ENCODE data around the gene ARHGAP26.
"Not testable (repeated sequence)": the region's sequence is repeated elsewhere in the genome, so short reads cannot be mapped to it uniquely, and the experiment has no call there.

ARHGAP26 gene

DNA sequence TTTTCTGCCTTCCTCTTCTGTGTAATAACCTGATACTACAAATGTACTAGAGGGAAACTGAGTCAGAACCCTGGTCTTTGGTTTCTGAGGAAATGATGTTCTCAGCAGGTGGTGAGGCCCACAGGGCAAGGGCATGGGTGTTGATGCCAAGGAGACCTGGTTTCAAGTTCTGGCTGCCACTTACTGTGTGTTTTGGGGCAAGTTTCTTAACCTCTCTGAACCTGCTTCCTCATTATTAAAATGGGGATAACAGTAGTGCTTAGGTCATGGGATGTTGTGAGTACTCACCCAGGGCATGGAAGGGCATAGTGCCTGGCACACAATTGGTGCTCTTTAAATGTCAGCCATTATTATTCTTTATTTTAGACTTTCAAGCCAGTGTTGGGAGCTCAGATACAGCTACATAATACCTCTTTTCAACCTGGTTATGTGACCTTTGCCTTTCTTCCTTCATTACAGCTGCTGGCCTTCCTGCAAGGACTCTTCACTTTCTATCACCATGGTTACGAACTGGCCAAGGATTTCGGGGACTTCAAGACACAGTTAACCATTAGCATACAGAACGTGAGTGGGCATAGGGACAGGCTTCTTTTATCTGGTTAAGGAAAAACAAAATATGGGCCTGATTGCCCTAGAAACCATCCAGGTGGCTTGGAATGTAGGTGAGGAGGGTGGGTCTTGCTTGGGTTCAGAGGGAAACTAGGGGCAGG, 131.5 kb downstream of the ARHGAP26 start:
- no peak for DNase-seq (ENCODE audit: low read depth, low spot score)

DNA sequence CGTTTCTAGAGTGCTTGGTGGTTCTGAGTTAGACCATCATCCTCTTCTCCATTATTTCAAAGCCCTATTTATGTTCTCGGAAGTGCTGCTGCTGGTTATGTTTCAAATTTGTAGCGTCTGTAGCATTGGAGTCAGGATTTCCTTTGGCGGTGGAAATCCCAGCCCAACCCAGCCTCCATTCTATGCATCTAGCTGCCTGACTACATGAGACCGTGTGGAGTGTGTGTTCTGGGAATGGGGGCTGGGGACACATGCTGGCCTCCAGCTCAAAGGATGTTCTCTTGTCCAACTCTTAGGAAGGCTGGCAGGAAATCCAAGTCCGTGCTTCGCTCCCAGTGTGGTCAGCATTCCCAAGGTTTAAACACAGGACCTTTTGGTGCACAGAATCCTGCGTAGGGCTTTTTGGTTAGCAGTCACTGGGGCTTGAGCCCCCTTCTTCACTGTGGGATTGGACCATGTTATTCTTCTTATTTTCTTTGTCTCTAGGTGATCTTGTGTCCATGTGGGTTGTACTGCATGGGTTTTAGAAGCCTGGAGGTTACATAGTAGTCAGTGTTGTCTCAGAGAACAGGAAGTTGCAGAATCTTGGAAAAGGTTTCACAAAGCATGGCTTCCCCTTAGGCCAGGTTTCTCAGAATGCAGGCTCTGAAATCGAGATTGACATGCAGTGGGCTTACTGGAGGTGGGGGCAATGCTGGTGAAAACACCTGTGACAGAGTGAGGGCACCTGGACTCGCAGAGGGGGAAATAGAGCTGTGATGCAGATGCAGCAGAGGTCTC, 132.2 kb downstream of the ARHGAP26 start:
- no peak for DNase-seq (ENCODE audit: low read depth, low spot score)

DNA sequence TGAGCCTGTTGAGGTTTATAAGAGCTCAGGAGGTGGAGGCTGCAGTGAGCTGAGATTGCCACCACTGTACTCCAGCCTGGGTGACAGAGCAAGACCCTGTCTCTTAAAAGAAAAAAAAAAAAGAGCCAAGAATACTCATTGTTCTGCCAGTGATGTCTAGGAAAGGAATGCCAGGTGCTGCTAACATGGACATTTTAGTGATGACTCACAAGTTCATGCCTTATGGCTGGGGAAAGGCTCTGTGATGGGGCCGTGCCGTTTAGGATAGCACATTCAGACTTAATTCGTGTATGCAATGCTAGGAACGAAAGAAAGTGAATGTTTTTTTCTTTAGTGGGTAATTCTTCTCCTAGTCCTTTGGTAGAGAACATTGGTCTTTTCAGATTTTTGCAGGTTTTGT, 134.2 kb downstream of the ARHGAP26 start:
- no peak for DNase-seq (ENCODE audit: low read depth, low spot score)

DNA sequence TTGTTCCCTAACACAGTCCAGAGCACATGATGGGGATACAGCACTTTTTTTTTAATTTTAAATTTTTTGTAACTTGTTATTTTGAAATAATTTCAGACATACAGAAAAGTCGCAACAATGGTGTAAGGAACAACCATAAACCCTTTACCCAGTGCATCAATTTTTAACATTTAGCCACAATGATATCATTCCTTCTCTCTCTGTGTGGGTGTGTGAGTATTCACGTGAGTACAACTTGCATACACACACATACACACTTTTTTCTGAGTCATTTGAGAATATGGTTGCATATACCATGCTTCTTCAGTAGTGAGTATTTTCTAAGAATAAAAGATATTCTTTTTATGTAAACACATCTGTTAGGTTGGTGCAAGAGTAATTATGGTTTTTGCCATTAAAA, 135.2 kb downstream of the ARHGAP26 start:
- no peak for DNase-seq (ENCODE audit: low read depth, low spot score)

DNA sequence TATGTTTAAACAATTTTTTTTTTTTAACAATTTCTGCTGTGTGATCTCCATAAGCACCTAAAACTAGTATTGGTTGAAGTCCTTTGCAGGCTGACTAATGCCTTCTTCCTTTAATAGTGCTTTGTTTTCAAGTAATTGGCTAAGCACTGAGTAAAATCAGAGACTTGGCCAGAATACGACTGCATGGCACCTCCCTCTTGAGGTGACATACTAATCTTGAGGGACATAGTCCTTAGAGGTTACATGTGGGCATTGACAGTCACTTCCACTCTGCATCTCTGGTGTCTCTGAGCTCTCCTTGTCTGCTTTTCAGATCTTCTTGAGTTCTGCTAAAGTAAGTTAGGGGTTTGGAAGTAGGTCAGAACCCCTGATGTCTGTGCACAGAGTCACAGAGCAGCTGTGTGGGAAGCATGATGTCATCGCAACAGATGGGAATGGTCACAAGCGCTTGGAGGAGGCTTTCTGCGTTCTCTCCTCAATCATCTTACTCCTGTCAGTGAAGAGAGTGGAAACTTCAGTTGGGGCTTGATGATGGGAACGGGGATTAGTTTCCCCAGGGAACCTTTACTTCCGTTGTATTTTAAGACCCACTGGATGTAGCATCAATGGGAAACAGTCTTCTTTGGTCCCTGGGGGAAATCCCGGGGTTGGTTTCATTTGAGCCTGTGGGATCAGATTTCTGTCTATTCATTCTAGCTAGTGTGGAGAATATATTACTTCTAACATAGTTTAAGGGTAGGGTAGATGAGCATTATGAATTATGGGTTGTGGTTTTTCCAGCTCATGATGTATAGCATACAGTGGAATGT, 136.9 kb downstream of the ARHGAP26 start:
- no peak for DNase-seq (ENCODE audit: low read depth, low spot score)

DNA sequence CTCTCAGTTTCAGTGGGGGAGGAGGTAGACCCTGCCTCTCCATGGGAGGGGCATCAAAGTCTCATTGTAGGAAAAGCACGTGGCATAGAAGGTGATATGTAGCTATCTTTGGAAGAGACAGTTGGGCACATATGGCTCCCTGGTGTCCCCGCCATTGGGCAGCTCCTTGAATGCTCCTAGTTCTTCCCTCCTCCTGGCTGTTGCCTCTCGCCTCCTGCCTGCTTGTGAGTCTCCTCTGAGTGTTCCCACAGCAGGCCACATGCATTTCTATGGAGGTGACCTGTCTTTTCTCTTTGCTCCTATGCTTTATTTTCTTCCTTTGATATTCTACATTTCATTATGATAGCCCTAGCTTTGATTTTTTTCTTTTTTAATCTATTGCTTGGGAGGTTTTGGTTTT, 138.5 kb downstream of the ARHGAP26 start:
- DNase-seq (ENCODE audit: low read depth, low spot score): no peak

DNA sequence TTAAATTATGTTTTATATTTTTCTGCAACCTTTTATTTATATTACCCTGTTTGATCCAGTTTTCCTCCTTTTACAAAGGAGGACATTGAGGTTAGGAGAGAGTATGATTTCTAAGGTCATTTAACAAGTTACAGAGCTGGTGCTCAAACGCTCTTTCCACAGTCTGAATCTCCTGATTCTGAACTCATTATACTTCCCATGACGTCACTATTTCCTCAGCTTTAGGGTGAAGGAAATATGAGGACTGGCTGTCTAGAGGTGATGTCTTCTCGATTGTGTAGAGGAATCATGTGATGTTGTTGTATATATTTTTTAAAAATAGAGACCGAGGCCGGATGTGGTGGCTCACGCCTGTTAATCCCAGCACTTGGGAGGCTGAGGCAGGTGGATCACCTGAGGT, 140.0 kb downstream of the ARHGAP26 start:
- DNase-seq (ENCODE audit: low read depth, low spot score): no peak

DNA sequence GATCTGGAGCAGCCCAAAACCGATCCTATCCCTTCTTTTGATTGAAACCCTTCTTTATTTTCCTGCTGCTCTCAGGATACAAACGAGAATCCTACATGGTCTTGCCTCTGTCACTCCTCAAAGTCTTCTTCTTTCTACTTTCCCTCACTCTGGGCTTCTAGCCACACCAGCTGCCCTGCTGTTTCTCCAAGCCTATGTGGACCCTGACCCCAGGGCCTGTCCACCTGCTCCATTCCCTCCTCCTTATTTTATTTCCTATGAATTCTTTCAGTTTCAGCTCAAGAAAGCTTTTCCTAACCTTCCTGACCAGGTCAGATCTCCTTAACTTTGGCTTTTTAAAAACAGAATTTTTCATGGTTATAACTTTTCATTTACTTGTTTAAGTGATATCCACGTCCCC, 141.0 kb downstream of the ARHGAP26 start:
- DNase-seq (ENCODE audit: low read depth, low spot score): no peak

DNA sequence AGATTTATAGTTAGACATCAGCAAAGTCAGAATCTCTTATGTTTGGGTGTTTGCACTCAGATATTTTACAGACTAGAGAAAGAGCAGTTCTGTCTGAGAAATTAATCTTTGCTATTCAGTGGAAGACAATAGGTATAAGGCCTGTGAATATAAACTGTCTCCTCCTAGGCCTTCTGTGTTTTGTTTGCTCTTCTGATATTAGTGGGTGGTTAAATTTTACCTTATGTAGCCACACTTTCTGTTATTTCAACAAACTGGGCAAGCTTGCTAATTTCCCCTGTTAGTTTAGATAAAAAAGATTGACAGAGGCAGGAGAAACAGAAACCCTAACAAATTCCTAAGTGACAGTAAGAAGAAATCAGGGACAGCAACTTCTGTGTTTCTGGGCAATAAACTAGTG, 141.6 kb downstream of the ARHGAP26 start:
- no peak for DNase-seq (ENCODE audit: low read depth, low spot score)

DNA sequence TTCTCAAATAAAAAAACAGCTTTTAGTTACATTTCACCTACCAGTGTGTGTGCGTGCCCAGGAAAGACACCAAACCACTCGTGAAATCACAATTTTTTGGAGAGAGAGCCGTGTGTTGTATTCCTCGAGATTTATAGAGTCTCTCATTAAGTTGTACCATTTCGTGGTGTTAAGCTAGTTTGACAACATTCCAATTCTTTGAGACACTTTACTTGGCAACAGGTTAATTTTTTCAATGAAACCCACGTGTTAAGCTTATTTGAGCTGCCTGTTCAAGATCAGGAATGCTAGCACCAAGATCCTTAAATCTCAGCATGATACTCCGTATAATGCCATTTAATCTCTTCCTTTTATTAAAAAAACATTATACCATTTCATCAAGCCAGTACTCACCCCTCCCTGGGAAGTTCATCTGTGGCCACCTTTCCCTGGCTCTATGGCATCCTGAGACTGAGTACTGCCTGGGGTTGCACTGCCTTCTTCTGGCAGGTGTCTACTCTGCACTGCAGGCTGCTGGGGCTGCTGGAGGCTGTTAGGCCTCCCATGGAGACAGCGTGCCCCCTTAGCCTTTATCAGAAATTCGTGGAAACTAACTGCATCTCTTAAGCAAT, 143.7 kb downstream of the ARHGAP26 start:
- DNase-seq (ENCODE audit: low read depth, low spot score): no peak

DNA sequence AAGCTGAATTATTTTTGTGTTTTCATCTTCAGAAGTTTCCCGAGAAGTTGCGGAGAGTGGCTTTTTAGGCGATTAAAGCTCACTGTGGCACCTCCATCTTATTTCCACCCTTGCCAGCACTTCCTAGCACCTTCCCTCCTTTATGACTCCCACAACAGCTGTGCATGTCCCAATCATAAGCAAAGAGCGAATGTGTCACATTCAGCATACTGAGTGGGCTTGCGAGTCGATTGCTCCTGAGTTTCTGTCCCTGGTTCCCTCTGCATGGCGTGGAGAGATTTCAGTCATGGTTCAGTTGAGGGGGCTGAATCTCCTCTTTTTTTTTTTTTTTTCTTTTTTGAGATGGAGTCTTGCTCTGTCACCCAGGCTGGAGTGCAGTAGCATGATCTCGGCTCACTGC, 144.9 kb downstream of the ARHGAP26 start:
- no peak for DNase-seq (ENCODE audit: low read depth, low spot score)

DNA sequence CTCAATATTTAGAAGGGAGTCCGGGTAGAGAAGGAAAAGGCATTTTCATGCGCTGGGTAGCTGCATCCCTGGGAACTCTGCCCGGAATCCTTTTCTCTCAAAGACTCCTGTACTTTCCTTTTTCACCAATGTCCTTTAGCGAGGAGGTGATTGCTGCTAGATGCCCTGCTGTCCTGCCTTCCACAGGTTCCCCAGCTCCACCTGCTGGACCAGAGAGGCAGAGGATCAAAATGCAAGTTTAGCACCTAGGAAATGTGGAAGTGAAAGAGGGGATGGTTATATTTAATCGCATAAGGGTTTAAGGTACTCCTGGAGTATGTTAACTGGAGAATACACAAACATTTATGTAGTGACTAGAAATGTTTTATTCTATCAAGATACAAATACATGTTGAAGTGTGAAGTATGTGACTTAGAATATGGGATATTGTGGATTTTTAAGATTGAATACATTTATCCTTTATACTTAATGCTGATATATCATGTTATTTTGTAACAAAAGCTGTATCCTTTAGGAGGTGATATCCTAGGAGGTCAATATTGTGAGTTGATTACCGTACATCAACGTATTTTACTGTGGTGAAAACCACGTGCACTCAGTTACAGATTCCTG, 145.7 kb downstream of the ARHGAP26 start:
- DNase-seq (ENCODE audit: low read depth, low spot score): no peak

DNA sequence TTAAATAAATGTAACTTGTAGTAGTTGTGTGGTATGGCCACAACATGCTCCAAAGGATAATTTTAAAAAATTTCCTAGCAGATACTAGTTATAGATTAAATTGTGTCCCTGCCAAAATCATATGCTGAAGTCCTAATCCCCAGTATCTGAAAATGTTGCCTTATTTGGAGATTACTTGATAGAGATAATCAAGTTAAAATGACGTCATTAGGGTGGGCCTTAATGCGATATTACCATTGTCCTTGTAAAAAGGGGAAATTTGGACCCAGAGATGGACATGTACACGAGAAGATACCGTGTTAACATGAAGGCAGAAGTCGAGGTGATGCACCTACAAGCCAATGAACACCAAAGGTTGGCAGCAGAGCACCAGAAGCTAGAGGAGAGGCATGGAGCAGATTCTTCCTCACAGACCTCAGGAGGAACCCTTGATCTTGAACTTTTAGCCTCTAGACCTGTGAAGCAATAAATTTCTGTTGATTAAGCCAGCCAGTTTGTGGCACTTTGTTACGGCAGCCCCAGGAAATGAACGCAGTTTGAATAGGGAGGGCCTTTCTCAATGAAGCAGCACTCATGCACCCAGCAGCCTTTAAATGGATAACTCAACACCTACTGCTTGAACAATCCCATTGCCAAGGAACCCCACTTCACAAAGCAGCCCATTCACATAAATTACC, 148.9 kb downstream of the ARHGAP26 start:
- DNase-seq (ENCODE audit: low read depth, low spot score): no peak

DNA sequence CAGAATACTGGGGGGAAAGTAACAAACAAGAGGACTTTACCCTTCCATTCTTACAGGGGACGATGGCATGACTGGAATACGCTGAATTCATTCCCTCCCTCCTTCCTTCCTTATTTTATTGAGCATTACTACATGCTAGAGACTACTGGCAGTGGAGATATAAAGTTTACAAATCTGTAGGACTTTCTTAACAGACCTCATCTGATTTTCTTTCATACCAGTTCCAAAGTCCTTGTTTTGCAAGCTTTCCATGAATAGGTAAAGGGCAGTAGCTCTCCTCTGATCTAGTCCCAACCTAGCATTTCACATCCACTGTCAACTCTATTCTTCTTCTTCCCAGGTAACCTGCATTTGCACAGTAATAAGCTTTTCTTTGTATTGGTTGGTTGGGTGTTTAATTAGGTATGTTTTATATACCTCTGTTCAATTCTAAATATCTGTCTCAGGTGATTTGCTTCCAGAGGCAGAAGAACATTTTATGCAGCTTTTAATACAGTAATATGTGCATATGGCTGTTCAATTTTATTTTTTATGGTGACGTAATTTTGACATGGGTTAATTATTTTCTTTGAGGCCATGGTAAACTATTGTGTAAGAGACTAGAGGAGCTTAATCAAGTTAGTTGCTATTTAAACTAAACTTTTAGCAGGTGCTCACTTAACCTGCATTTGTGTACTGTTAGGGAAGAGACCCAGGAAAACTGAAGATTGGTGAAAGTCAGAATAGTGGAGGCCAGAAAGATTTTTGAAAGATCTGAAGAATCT, 150.9 kb downstream of the ARHGAP26 start:
- DNase-seq (ENCODE audit: low read depth, low spot score): no peak

DNA sequence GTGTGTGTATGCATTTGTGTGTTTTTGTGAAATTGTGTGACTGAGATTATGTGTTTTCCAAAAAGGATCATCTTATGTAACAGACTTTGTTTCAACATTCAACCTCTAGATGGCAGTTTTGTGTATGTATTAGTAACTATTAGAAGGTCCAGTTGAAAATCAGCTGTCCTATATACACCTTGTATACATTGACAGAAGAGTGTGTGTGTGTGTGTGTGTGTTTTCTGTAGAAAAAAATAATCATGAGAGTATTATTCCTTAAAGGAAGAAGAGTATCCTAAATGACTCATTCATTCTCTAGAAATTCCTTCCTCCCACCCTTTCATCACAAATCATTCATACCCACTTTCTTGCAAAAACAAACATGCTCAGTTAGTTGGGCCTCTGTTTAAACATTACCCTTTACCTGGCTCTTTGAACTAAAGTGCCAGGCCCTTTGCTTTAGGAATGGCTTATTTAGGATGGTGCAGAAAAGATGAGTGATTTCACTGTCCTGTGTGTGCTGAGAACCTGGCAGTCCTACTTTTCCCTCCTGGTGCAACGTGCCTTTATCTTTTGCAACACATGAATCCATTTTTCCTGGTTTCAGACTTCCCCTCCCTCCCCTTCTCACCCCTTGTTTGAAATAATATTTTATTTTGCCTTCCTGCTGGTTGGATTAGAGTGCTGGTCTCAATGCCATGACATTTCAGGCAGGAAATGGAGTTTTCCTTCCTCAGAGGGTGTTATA, 152.2 kb downstream of the ARHGAP26 start:
- DNase-seq (ENCODE audit: low read depth, low spot score): no peak

DNA sequence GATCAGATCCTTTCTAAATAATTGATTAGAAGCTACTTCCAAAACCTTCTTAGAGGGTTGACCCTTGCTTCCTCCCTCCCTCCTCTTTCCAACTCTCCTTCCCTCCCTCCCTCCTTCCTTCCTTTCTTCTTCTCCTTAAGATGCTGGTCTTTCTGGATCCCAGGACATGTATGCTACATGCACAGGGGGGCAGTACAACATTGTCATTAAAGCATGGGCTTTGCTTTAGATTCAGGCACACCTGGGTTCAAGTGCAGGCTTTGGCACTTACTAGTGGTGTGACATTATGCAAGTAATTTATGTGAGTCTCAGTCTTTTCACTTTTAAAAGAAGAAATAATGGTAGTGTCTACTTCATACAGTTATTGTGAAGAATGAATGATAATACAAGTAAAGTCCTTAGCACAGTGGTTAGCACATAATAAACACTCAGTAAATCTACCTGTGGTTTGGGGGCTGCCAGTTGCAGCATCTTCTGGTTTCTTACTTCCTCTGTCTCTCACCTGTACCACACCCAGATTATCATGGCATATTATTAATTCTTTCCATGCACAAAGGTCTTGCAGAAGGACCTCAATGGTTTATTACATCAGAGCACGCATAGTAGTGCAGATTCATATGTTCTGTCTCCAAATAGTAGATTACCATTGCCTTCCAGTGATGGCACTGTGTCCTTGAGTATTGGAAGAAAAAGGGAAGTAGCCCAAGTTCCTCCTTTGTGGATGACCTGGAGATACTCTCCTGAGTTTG, 154.1 kb downstream of the ARHGAP26 start:
- no peak for DNase-seq (ENCODE audit: low read depth, low spot score)

DNA sequence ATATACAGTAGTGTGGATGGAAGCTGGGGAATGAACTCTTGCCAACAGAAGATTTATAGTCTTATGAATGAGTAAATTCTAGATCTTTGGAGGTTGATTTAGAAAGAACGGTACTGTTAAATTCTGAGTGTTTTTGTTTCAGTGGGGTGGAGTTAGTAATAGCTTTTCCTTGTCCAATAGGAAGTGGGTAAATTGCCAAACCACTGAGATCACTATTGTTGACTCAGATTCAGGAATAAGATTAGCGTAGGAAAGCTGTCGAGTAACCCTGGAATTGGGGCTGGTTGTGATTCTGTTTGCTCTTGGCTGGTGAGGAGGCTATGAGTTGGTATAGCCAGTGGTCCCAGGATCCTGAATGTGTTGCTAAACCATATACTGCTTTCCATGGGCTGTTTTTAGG, 155.6 kb downstream of the ARHGAP26 start:
- no peak for DNase-seq (ENCODE audit: low read depth, low spot score)

DNA sequence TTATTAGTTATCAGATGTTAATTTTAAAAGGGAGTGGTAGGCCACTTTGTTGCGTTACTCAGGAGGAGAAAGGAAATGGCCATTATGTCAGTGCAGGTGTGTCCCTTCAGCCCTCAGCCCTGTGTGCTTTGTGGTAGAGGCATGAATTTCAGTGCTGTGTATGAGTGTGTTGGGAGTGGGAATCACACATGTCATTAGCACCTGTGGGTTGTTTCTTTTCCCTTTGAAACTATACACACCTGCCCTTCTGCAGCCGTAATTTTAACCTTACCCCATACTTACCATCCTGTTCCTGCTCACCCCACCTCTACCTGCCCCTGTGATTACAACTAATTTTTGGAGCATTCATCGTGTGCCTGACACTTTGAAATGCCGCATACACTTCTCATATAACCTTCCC, 156.4 kb downstream of the ARHGAP26 start:
- DNase-seq (ENCODE audit: low read depth, low spot score): no peak

DNA sequence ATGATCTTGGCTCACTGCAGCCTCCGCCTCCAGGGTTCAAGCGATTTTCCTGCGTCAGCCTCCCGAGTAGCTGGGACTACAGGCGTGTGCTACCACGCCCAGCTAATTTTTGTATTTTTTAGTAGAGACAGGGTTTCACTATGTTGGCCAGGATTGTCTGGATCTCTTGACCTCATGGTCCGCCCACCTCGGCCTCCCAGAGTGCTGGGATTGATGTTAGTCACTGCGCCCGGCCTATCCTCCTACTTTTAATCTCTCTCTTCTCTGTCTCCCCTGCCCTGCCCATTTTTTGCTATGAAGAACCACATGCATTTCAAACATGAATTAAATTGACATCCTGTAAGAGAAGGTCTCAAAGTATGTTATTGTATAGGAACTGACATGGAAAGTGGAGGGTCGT, 158.8 kb downstream of the ARHGAP26 start:
- not testable (repeated sequence) for DNase-seq (ENCODE audit: low read depth, low spot score)
